Measurements from ENCODE around the gene GTPBP4. TPM values are rescaled to one million over a fixed set of nuclear protein-coding genes. Genes with fewer than 3 reads are reported as not detected.

Gene GTPBP4
- total RNA-seq, 1 experiment from 2014 or later: 111 TPM

DNA sequence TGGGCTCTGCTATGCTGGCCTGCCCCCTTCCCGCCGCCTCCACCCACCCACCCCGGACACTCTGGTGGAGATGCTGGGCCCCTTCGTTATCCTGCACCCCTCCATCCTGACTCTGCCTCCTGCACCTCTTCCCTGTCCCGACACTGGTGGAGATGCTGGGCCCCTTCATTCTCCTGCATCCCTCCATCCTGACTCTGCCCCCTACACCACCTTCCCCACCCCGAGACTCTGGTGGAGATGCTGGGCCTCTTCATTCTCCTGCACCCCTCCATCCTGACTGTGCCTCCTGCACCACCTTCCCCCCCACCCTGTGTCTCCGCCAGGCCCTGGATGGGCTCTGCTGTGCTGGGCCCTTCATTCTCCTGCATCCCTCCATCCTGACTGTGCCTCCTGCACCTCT is 22.5 kb downstream of the GTPBP4 start:
- POLR2A ChIA-PET: no interaction called here

DNA sequence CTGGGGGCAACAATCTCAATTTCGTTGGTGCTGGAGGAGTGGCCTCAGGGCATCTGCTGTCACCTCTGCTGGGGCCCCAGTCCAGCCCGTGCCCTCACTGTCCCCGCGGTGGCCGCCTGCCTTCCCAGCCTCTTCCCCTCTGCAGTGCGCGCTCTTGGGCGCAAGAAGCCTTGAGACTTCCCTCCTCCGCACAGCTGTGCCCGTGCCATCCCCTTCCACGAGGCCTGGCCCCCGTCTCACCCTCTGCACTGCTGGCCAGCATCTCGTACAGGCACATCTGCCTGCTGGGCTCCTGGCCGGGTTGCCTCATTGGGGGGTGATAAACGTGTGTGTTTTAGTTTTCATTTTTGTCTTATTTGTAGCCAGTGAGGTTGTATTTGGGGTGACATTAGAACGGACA is 23.5 kb downstream of the GTPBP4 start:
- H4K20me1 ChIP-seq (ENCODE audit: insufficient read depth): no peaks in the 10 kb centered on the region
- RAD21 ChIA-PET (ENCODE audit: low non-redundant PET in 1 of 2, low total read pairs in 2 of 2, uncharacterized antibody in 2 of 2, unreplicated experiment in 2 of 2): no interaction called here
- H3K4me3 ChIP-seq (replicated peaks in 1 of 2; ENCODE audit: low read depth in 1 of 2, low read length in 2 of 2): no peak overlapping the region
- BruUV-seq (replicated peaks): no TSS peak
- DNase-seq (ENCODE audit: low read depth, low spot score): no peak
- peaks cover 67% of the 10 kb centered on the region for H3K79me2 ChIP-seq (ENCODE audit: insufficient read depth, low read length)
- H3K4me1 ChIP-seq (ENCODE audit: control insufficient read depth in 1 of 2, insufficient read depth in 2 of 2, low read length in 2 of 2): no peaks in the 10 kb centered on the region
- no peak overlapping the region for H2AFZ ChIP-seq (ENCODE audit: low read depth, low read length, poor library complexity, severe bottlenecking)
- no peak for ATAC-seq
- H3K4me2 ChIP-seq (ENCODE audit: low read length): no peak overlapping the region
- H3K9me2 ChIP-seq (ENCODE audit: insufficient read depth): no peaks in the 10 kb centered on the region
- intact Hi-C loops (cut with micrococcal nuclease): no loop called here
- CTCF ChIA-PET: no interaction called here
- TF ChIP-seq POLR2AphosphoS5 (IDR thresholded peaks at IDR 0.05; ENCODE audit: low read depth, low read length) (no peak), YY1 (IDR thresholded peaks at IDR 0.05; ENCODE audit: extremely low read depth, insufficient replicate concordance, low read depth, low read length) (no peak), FOSL1 (IDR thresholded peaks at IDR 0.05; ENCODE audit: low read depth) (no peak), EZH2 (IDR thresholded peaks at IDR 0.05) (no peak), ZNF274 (IDR thresholded peaks at IDR 0.05; ENCODE audit: low read depth, low read length) (no peak)
- TF ChIP-seq, protein P1, sequence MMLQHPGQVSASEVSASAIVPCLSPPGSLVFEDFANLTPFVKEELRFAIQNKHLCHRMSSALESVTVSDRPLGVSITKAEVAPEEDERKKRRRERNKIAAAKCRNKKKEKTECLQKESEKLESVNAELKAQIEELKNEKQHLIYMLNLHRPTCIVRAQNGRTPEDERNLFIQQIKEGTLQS (IDR thresholded peaks at IDR 0.05): no peak
- no peaks in the 10 kb centered on the region for H3K9me3 ChIP-seq (ENCODE audit: control insufficient read depth in 1 of 2, insufficient read depth in 1 of 2, low read depth in 1 of 2, low read length in 2 of 2)
- H3K9ac ChIP-seq (ENCODE audit: low read length): no peak overlapping the region
- no peaks in the 10 kb centered on the region for H3K27me3 ChIP-seq (ENCODE audit: insufficient read depth, low read length)
- POLR2A ChIA-PET: no interaction called here
- H3K36me3 ChIP-seq (ENCODE audit: control insufficient read depth in 1 of 2, insufficient read depth in 2 of 2, low read length in 2 of 2): peaks cover 70 to 71% of the 10 kb centered on the region in 2 experiments
- no peak overlapping the region for H3K27ac ChIP-seq (ENCODE audit: low read depth, low read length)

More for the DNA sequence above, 22.5 kb downstream of the GTPBP4 start:
- no TSS peak for BruUV-seq (replicated peaks)
- Histone ChIP-seq H2AFZ (ENCODE audit: low read depth, low read length, poor library complexity, severe bottlenecking) (no peak overlapping the region), H3K27ac (ENCODE audit: low read depth, low read length) (no peak overlapping the region), H4K20me1 (ENCODE audit: insufficient read depth) (no peaks in the 10 kb centered on the region), H3K79me2 (ENCODE audit: insufficient read depth, low read length) (peaks cover 71% of the 10 kb centered on the region), H3K36me3 (ENCODE audit: control insufficient read depth in 1 of 2, insufficient read depth in 2 of 2, low read length in 2 of 2) (peaks cover 68 to 75% of the 10 kb centered on the region in 2 experiments), H3K9me2 (ENCODE audit: insufficient read depth) (no peaks in the 10 kb centered on the region), H3K4me3 (replicated peaks in 1 of 2; ENCODE audit: low read depth in 1 of 2, low read length in 2 of 2) (no peak overlapping the region), H3K27me3 (ENCODE audit: insufficient read depth, low read length) (no peaks in the 10 kb centered on the region), H3K4me1 (ENCODE audit: control insufficient read depth in 1 of 2, insufficient read depth in 2 of 2, low read length in 2 of 2) (no peaks in the 10 kb centered on the region), H3K9ac (ENCODE audit: low read length) (no peak overlapping the region), H3K9me3 (ENCODE audit: control insufficient read depth in 1 of 2, insufficient read depth in 1 of 2, low read depth in 1 of 2, low read length in 2 of 2) (no peaks in the 10 kb centered on the region), H3K4me2 (ENCODE audit: low read length) (no peak overlapping the region)
- RAD21 ChIA-PET (ENCODE audit: low non-redundant PET in 1 of 2, low total read pairs in 2 of 2, uncharacterized antibody in 2 of 2, unreplicated experiment in 2 of 2): no interaction called here
- no peak for TF ChIP-seq ZFX (IDR thresholded peaks at IDR 0.05)
- TF ChIP-seq POLR2A (IDR thresholded peaks at IDR 0.05; ENCODE audit: borderline replicate concordance, extremely low read depth, insufficient read depth, insufficient read length): no peak
- TF ChIP-seq, protein P2, sequence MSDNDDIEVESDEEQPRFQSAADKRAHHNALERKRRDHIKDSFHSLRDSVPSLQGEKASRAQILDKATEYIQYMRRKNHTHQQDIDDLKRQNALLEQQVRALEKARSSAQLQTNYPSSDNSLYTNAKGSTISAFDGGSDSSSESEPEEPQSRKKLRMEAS (IDR thresholded peaks at IDR 0.05): no peak
- no peak for TF ChIP-seq EZH2 (IDR thresholded peaks at IDR 0.05)
- TF ChIP-seq RAD21 (IDR thresholded peaks at IDR 0.05; ENCODE audit: low read depth): no peak
- no peak for TF ChIP-seq EGR1 (IDR thresholded peaks at IDR 0.05; ENCODE audit: low read depth)
- TF ChIP-seq ZNF274 (IDR thresholded peaks at IDR 0.05; ENCODE audit: low read depth, low read length): no peak
- TF ChIP-seq EZH2phosphoT487 (IDR thresholded peaks at IDR 0.05; ENCODE audit: borderline replicate concordance): no peak
- TF ChIP-seq SRF (IDR thresholded peaks at IDR 0.05; ENCODE audit: low read depth): no peak
- TF ChIP-seq POLR2AphosphoS5 (IDR thresholded peaks at IDR 0.05; ENCODE audit: low read depth, low read length): no peak
- TF ChIP-seq, protein P1 (IDR thresholded peaks at IDR 0.05): no peak
- no peak for TF ChIP-seq CBX3 (IDR thresholded peaks at IDR 0.05; ENCODE audit: low read depth)
- CTCF ChIA-PET: no interaction called here
- ATAC-seq (no peak), DNase-seq (ENCODE audit: low read depth, low spot score) (no peak)
- intact Hi-C loops (cut with micrococcal nuclease): no loop called here
